ENCODE results near the gene SRSF4. TPM values are rescaled to one million over a fixed set of nuclear protein-coding genes. Genes with fewer than 3 reads are reported as not detected.
A peak's percentile ranks its signal among the peaks of the same experiment; 100 is the strongest.

The SRSF4 gene
- total and polyA plus RNA-seq, 2 experiments from 2014 or later: 45.0 to 60.8 TPM

DNA sequence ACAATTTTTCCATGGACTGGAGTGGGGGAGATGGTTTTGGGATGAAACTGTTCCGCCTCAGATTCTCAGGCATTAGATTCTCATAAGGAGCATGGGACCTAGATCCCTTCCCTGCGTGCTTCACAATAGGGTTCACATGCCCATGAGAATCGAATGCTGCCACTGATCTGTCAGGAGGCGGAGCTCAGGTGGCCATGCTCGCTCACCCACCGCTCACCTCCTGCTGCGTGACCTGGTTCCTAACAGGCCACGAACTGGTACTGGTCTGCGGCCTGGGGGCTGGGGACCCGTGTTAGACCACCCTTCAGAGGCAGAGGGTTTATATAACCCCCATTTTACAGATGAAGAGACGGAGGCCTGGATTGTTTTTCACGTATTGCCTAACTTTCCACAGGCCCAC, 16.3 kb upstream of the SRSF4 start:
- Histone ChIP-seq H3K4me3 (no peak overlapping the region), H3K27me3 (replicated peaks; ENCODE audit: insufficient read depth) (no peaks in the 10 kb centered on the region), H3K4me2 (ENCODE audit: unreplicated experiment) (no peak overlapping the region), H3K79me2 (ENCODE audit: insufficient read depth) (no peaks in the 10 kb centered on the region), H3K4me1 (ENCODE audit: insufficient read depth) (peaks cover 31% of the 10 kb centered on the region), H3F3A (ENCODE audit: insufficient read depth) (peaks cover 30% of the 10 kb centered on the region), H3K9me2 (ENCODE audit: insufficient read depth) (no peaks in the 10 kb centered on the region), H3K9ac (no peak overlapping the region), H3K36me3 (ENCODE audit: low read depth) (peaks cover 9% of the 10 kb centered on the region; the same call in 1 of the 2 replicates), H3K27ac (no peak overlapping the region), H3K9me3 (ENCODE audit: low read depth) (no peaks in the 10 kb centered on the region), H4K20me1 (ENCODE audit: insufficient read depth) (no peaks in the 10 kb centered on the region), H2AFZ (no peak overlapping the region)
- in situ Hi-C loops (cut with MboI): loop anchor here (10.0 kb wide), 3 partner anchors 153 to 413 kb away; no protein-coding TSS in a partner anchor
- DNase-seq: no peak
- TF ChIP-seq EZH2 (IDR thresholded peaks at IDR 0.05; ENCODE audit: insufficient read depth, poor library complexity, severe bottlenecking) (no peak), EZH2phosphoT487 (IDR thresholded peaks at IDR 0.05; ENCODE audit: insufficient read depth, low read depth) (no peak)
- 92 to 95% methylated on average over 12 of the region's 12 CpGs for WGBS, 2 experiments (ENCODE audit: low coverage in 1 of 2, low lambda C conversion rate in 2 of 2, missing lambda C conversion rate in 2 of 2)

DNA sequence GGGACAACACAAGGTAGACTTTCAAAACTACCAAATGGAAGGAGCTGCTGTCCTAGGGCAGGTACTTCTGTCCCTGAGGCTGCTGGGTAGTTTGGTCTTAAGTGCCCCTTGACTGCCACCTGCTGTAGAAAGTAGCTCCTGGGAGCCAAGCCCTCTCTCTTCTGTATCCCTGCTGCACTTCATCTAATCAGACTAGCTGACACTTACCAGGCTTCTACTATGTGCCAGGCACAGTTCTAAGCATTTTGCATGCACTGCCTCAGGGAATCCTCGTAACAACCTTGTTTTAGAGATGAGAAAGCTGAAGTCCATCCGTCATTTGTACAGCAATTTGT, 15.9 kb upstream of the SRSF4 start:
- H3K27me3 ChIP-seq (replicated peaks; ENCODE audit: insufficient read depth): no peaks in the 10 kb centered on the region
- H3K27ac ChIP-seq: peak overlapping the region; percentile 90
- H3K4me2 ChIP-seq (ENCODE audit: unreplicated experiment): no peak overlapping the region
- no peaks in the 10 kb centered on the region for H4K20me1 ChIP-seq (ENCODE audit: insufficient read depth)
- peak; percentile 70 for DNase-seq
- H3K9me3 ChIP-seq (ENCODE audit: low read depth): no peaks in the 10 kb centered on the region
- H2AFZ ChIP-seq: no peak overlapping the region
- peaks cover 30% of the 10 kb centered on the region for H3K4me1 ChIP-seq (ENCODE audit: insufficient read depth)
- peak overlapping the region; percentile 52 for H3K9ac ChIP-seq
- H3K36me3 ChIP-seq (ENCODE audit: low read depth): peaks cover 9% of the 10 kb centered on the region; the same call in 1 of the 2 replicates
- H3K4me3 ChIP-seq: no peak overlapping the region
- H3K9me2 ChIP-seq (ENCODE audit: insufficient read depth): no peaks in the 10 kb centered on the region
- no peaks in the 10 kb centered on the region for H3K79me2 ChIP-seq (ENCODE audit: insufficient read depth)
- peaks cover 29% of the 10 kb centered on the region for H3F3A ChIP-seq (ENCODE audit: insufficient read depth)
- in situ Hi-C loops (cut with MboI): loop anchor here (10.0 kb wide), 3 partner anchors 153 to 413 kb away; no protein-coding TSS in a partner anchor
- no peak for TF ChIP-seq EZH2phosphoT487 (IDR thresholded peaks at IDR 0.05; ENCODE audit: insufficient read depth, low read depth)
- TF ChIP-seq EZH2 (IDR thresholded peaks at IDR 0.05; ENCODE audit: insufficient read depth, poor library complexity, severe bottlenecking): no peak
- WGBS, 2 experiments (ENCODE audit: low coverage in 1 of 2, low lambda C conversion rate in 2 of 2, missing lambda C conversion rate in 2 of 2): 93 to 100% methylated on average over 2 of the region's 2 CpGs

DNA sequence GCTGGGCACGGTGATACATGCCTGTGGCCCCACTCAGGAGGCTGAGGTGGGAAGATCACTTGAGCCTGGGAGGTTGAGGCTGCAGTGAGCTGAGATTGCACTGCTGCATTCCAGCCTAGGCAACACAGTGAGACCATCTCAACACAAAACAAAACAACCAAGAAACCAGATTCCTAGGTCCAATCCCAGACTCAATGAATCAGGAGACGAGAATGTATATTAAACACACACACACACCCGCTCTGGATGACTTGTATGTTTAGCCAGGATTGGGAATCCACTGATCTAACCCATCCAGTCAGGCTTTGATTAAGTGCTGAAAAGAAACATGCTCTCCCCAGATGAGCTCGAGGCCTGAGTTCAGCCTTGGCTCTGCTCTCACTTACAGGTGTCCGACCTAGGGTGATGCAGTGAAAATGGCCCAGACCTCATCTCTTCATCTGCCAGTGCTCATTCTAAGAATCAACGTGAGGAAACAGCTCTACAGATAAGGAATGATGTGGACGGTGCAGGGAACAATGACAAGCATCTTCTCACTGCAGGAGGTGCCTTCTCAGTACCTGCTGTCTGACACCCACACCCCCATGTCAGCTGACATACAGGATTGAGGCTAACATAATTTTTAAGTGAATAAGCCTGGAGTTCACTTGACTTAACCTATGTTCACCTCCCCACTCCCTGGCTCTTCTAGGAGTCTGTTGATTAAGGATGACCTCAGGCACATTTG, 15.3 kb upstream of the SRSF4 start:
- H3K27me3 ChIP-seq (replicated peaks; ENCODE audit: insufficient read depth): no peaks in the 10 kb centered on the region
- H3K9ac ChIP-seq: peak overlapping the region; percentile 70
- in situ Hi-C loops (cut with MboI): loop anchor here (10.0 kb wide), 3 partner anchors 152 to 412 kb away; no protein-coding TSS in a partner anchor
- WGBS, 2 experiments (ENCODE audit: low coverage in 1 of 2, low lambda C conversion rate in 2 of 2, missing lambda C conversion rate in 2 of 2): 23 to 27% methylated on average over 7 of the region's 7 CpGs
- H3K27ac ChIP-seq: peak overlapping the region; percentile 90
- no peaks in the 10 kb centered on the region for H3K9me3 ChIP-seq (ENCODE audit: low read depth)
- peaks cover 9% of the 10 kb centered on the region; the same call in 1 of the 2 replicates for H3K36me3 ChIP-seq (ENCODE audit: low read depth)
- H3K4me2 ChIP-seq (ENCODE audit: unreplicated experiment): peak overlapping the region; percentile 29
- no peak overlapping the region for H2AFZ ChIP-seq
- peaks cover 24% of the 10 kb centered on the region for H3F3A ChIP-seq (ENCODE audit: insufficient read depth)
- peaks cover 24% of the 10 kb centered on the region for H3K4me1 ChIP-seq (ENCODE audit: insufficient read depth)
- no peaks in the 10 kb centered on the region for H4K20me1 ChIP-seq (ENCODE audit: insufficient read depth)
- no peaks in the 10 kb centered on the region for H3K79me2 ChIP-seq (ENCODE audit: insufficient read depth)
- no peaks in the 10 kb centered on the region for H3K9me2 ChIP-seq (ENCODE audit: insufficient read depth)
- TF ChIP-seq EZH2 (IDR thresholded peaks at IDR 0.05; ENCODE audit: insufficient read depth, poor library complexity, severe bottlenecking) (no peak), EZH2phosphoT487 (IDR thresholded peaks at IDR 0.05; ENCODE audit: insufficient read depth, low read depth) (no peak)
- DNase-seq: peak; percentile 93
- H3K4me3 ChIP-seq: no peak overlapping the region

DNA sequence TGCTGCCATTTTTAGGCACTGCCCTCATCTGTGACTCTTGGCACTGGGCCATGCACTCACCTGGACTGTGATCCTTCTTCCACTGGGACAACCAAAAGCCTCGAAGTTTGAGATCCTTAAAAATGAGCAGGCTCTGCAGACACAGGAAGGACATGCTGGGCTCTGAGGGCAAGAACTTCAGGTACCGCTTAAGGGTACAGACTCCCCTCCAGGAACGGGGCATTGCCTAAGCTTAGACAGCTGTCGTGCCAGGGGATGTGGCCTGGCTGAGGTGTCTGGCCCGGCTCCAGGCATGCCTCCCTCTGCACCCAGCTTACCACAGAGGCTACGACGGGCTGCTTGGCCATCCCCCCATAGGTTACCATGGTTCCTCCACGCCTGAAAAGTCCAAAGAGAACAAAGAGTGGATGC, 14.2 kb upstream of the SRSF4 start:
- WGBS, 2 experiments (ENCODE audit: low coverage in 1 of 2, low lambda C conversion rate in 2 of 2, missing lambda C conversion rate in 2 of 2): 81 to 83% methylated on average over 8 of the region's 8 CpGs
- H3K9me3 ChIP-seq (ENCODE audit: low read depth): no peaks in the 10 kb centered on the region
- no peaks in the 10 kb centered on the region for H3K79me2 ChIP-seq (ENCODE audit: insufficient read depth)
- no peak for DNase-seq
- no peak overlapping the region for H3K4me3 ChIP-seq
- no peaks in the 10 kb centered on the region for H3K9me2 ChIP-seq (ENCODE audit: insufficient read depth)
- in situ Hi-C loops (cut with MboI): loop anchor here (10.0 kb wide), 3 partner anchors 151 to 411 kb away; no protein-coding TSS in a partner anchor
- peaks cover 20% of the 10 kb centered on the region for H3K4me1 ChIP-seq (ENCODE audit: insufficient read depth)
- H3K36me3 ChIP-seq (ENCODE audit: low read depth): peaks cover 9% of the 10 kb centered on the region; the same call in 1 of the 2 replicates
- peak overlapping the region; percentile 90 for H3K27ac ChIP-seq
- H3K4me2 ChIP-seq (ENCODE audit: unreplicated experiment): no peak overlapping the region
- no peak overlapping the region for H2AFZ ChIP-seq
- H4K20me1 ChIP-seq (ENCODE audit: insufficient read depth): no peaks in the 10 kb centered on the region
- peak overlapping the region; percentile 70; the same call in 1 of the 2 replicates for H3K9ac ChIP-seq
- H3F3A ChIP-seq (ENCODE audit: insufficient read depth): peaks cover 19% of the 10 kb centered on the region
- H3K27me3 ChIP-seq (replicated peaks; ENCODE audit: insufficient read depth): no peaks in the 10 kb centered on the region
- no peak for TF ChIP-seq EZH2phosphoT487 (IDR thresholded peaks at IDR 0.05; ENCODE audit: insufficient read depth, low read depth)
- TF ChIP-seq EZH2 (IDR thresholded peaks at IDR 0.05; ENCODE audit: insufficient read depth, poor library complexity, severe bottlenecking): no peak

Measured in GM23248 (cell line).